Kidney tubule cell (primary cell): ENCODE measurements around the gene CACNA2D4.

Experiments
- DNase-seq: peaks from one replicate; pipeline ENCODE4 v3.0.0-alpha.2; 2018; ENCODE audit warnings: low spot score

Gene CACNA2D4

GRCh38 chr12:1888923-1889322 lies 29.5 kb downstream of the CACNA2D4 start:
- DNase-seq, result no peak

- no peak for DNase-seq
These were observed 31.9 kb downstream of the CACNA2D4 start for GRCh38 chr12:1886396-1887008.

- DNase-seq, result no peak
These were observed 32.7 kb downstream of the CACNA2D4 start for GRCh38 chr12:1885599-1886245.

- no peak for DNase-seq
These were observed 33.3 kb downstream of the CACNA2D4 start for GRCh38 chr12:1885082-1885596.

- no peak for DNase-seq
These were observed 33.8 kb downstream of the CACNA2D4 start for GRCh38 chr12:1884651-1885050.

GRCh38 chr12:1883513-1883912 lies 34.9 kb downstream of the CACNA2D4 start:
- no peak for DNase-seq

GRCh38 chr12:1882850-1883470 lies 35.5 kb downstream of the CACNA2D4 start:
- no peak for DNase-seq

- no peak for DNase-seq
These were observed 36.0 kb downstream of the CACNA2D4 start for GRCh38 chr12:1882405-1882804.

GRCh38 chr12:1881936-1882335 lies 36.5 kb downstream of the CACNA2D4 start:
- DNase-seq, result no peak

GRCh38 chr12:1881301-1881700 lies 37.2 kb downstream of the CACNA2D4 start:
- DNase-seq, result no peak

GRCh38 chr12:1880876-1881275 lies 37.6 kb downstream of the CACNA2D4 start:
- no peak for DNase-seq

GRCh38 chr12:1880153-1880845 lies 38.2 kb downstream of the CACNA2D4 start:
- DNase-seq, result no peak

GRCh38 chr12:1879633-1880032 lies 38.8 kb downstream of the CACNA2D4 start:
- DNase-seq, result no peak

GRCh38 chr12:1878695-1879094 lies 39.8 kb downstream of the CACNA2D4 start:
- DNase-seq, result no peak

GRCh38 chr12:1878214-1878613 lies 40.2 kb downstream of the CACNA2D4 start:
- DNase-seq, result no peak

GRCh38 chr12:1877169-1877878 lies 41.1 kb downstream of the CACNA2D4 start:
- no peak for DNase-seq

- no peak for DNase-seq
These were observed 42.4 kb downstream of the CACNA2D4 start for GRCh38 chr12:1876086-1876485.

GRCh38 chr12:1875608-1876007 lies 42.8 kb downstream of the CACNA2D4 start:
- no peak for DNase-seq

- no peak for DNase-seq
These were observed 44.6 kb downstream of the CACNA2D4 start for GRCh38 chr12:1873531-1874510.

- DNase-seq, result no peak
These were observed 46.0 kb downstream of the CACNA2D4 start for GRCh38 chr12:1872448-1872847.

GRCh38 chr12:1872001-1872400 lies 46.5 kb downstream of the CACNA2D4 start:
- DNase-seq, result no peak
